GM18498 (cell line): ENCODE results near the gene OPA1.
A peak's percentile ranks its signal among the peaks of the same experiment; 100 is the strongest.

Source experiments
- ATAC-seq: cut with Tn5 transposase; IDR thresholded peaks from one replicate; pipeline ENCODE4 v1.9.1; 2021; ENCODE audit warnings: mild to moderate bottlenecking, moderate library complexity; ENCODE audit not compliant: unreplicated experiment

The OPA1 gene

GRCh38 chr3:193734737-193735366 lies 141.8 kb downstream of the OPA1 start:
- ATAC-seq = no peak

GRCh38 chr3:193735850-193736249 lies 142.8 kb downstream of the OPA1 start:
- no peak for ATAC-seq

- ATAC-seq = no peak
These were observed 143.6 kb downstream of the OPA1 start for GRCh38 chr3:193736616-193737015.

- no peak for ATAC-seq
These were observed 144.3 kb downstream of the OPA1 start for GRCh38 chr3:193737191-193737751.

GRCh38 chr3:193742628-193743027 lies 149.6 kb downstream of the OPA1 start:
- ATAC-seq = no peak

- ATAC-seq = peak; percentile 59
These were observed 150.7 kb downstream of the OPA1 start for GRCh38 chr3:193743702-193744047.

GRCh38 chr3:193744048-193744821 lies 151.2 kb downstream of the OPA1 start:
- peak; percentile 6 for ATAC-seq

GRCh38 chr3:193744822-193745684 lies 152.0 kb downstream of the OPA1 start:
- ATAC-seq = no peak

GRCh38 chr3:193746832-193747231 lies 153.8 kb downstream of the OPA1 start:
- ATAC-seq = no peak
